Activated gamma-delta T cell (primary cell): Measurements from ENCODE around the gene CGAS.
"Not testable (repeated sequence)": the region's sequence is repeated elsewhere in the genome, so short reads cannot be mapped to it uniquely, and the experiment has no call there.

Experiments used
- DNase-seq: peaks from one replicate; lab custom pipeline; 2025; lab: John Stamatoyannopoulos, UW

Gene CGAS

DNA sequence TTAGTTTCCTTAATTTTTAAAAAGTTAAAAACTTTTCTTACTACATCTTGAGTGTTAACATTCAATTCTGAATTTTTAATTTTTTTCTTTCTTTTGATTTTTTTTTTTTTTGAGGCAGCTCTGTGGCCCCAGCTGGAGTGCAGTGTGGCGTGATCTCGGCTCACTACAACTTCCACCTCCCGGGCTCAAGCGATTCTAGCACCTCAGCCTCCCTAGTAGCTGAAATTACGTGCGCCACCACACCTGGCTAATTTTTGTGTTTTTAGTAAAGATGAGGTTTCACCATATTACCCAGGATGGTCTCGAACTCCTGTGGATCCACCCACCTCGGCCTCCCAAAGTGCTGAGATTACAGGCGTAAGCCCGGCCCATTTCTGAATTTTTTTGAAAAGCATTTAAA is 56.2 kb downstream of the CGAS start:
- no peak for DNase-seq

DNA sequence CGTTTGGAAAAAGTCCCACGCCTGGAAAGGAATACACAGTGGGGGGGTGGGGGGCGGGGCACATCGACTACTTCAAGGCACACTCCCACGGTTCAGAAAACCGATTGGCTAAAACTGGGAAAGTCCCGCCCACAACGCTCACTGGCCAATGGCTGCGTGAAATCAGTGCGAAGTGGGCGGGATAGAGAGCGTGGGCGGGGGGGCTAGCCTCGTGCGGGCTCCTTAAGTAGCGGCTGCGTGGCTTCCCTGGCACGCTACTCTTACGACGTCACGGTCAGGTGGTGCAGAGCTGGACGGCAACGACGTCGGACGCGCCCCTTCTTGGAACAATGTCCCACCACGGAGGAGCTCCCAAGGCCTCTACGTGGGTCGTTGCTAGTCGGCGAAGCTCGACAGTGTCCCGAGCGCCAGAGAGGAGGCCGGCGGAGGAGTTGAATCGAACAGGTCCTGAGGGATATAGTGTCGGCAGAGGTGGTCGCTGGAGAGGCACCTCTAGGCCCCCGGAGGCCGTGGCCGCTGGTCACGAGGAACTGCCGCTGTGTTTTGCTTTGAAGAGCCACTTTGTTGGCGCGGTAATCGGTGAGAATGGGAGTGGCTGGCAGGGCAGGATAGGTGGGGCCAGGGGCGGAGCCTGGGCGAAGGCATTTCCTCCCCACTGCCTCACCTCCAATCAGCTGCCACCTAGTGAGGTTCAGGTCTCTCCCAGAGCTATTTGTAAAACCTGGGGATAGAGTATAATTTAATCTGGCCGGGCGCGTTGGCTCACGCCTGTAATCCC is 57.3 kb downstream of the CGAS start, which contains the start of gene DDX43:
Gene DDX43, plus strand, starts transcription at position 252 of the 778 bp plus-strand sequence. Its CDS starts 78 bp downstream, at position 330.
- DNase-seq, result peak; percentile 9

GRCh38 chr6:73393278-73393677 is 58.8 kb downstream of the CGAS start:
- DNase-seq, result no peak

DNA sequence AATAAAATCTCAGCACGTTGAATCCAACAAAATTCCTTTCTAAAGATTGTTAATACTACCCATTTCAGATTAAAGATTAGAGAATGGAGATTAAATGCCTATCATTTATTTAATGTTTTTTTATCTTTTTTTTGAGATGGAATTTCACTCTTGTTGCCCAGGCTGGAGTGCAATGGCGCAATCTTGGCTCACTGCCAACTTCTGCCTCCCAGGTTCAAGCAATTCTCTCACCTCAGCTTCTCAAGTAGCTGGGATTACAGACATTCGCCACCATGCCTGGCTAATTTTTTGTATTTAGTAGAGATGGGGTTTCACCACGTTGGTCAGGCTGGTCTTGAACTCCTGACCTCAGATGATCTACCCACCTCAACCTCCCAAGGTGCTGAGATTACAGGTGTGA is 59.9 kb downstream of the CGAS start:
- not testable (repeated sequence) for DNase-seq

- no peak for DNase-seq
Observed at GRCh38 chr6:73391675-73392074, 60.4 kb downstream of the CGAS start.

DNA sequence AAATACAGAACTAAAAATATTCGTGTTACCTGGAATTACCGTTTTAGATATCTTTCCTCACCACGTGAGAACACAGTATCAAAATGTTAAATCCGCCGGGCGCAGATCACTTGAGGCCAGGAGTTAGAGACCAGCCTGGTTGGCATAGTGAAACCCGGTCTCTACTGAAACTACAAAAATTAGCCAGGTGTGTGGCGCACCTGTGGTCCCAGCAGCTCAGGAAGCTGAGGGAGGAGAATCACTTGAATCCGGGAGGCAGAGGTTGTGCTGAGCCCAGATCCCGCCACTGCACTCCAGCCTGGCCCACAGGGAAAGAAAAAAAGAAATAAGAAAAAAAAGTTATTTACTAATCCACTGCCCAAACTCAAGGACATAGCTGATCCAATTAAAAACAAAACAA is 62.2 kb downstream of the CGAS start:
- no peak for DNase-seq

DNA sequence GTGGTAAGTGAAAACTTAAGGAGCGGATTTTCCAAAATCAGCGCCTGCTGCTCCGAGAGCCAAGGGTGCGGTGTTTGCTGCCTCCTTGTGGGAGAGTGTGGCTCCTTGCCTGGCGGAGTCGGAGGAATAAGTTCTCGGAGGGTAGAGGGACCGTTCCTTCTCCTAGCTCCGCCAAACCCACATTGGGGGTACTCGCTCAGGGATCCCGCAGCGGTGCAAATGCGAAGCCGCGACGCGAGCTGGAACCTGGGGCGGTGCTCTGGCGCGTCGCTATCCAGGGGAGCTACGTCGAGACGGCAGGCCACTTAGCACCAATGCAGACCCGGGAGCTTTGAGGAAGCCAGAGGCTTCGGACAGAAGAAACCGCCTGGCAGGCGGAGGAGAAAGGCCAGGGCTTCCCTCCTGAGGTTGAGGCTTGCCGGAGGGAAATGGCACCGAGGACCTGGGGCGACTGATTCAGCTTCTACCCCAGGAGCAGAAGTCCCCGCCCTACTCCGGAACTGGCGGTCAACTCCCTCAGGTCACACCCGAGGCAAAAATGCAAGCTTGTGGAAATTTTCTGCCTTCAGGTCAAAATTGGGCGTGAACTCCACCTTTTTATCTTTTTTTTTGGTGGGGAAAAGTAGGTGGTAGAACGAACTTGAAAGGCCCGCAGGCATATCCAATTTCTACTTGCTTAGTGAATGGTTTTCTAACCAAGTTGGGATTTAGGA is 63.1 kb downstream of the CGAS start:
- DNase-seq, result no peak

DNA sequence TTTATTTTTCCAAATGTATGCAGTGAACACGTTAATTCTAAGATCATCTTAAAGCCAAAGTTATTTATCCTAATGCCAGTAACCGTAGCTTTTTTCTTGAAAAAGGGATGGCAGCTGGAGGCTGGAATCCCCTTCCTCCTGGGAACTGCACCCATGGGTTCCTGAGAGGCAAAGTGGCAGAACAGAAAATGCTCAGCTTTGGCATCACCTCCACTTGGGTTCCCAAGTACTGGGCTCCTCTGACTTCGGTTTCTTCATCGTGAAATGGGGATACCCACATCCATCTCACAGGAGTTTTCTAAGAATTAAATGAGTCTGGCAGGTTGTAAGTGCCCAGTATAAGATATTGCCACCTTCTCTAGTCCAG is 63.7 kb downstream of the CGAS start:
- DNase-seq, result no peak

DNA sequence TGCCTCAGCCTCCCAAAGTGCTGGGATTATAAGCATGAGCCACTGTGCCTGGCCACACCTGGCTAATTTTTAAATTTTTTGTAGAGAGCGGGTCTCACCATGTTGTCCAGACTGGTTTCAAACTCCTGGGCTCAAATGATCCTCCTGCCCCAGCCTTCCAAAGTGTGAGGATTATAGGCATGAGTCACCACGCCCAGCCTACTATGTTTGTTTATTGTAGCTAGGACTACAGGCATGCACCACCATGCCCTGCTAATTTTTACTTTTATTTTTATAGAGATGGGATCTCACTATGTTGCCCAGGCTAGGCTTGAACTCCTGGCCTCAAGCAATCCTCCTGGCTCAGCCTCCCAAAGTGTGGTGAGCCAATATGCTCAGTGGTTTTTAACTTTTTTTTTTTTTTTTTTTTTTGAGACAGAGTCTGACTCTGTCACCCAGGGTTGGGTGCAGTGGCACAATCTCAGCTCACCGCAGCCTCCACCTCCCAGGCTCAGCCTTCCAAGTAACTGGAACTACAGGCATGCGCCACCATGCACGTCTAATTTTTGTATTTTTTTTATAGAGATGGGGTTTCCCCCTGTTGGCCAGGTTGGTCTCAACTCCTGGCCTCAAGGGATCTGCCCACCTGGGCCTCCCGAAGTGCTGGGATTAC is 69.5 kb downstream of the CGAS start:
- no peak for DNase-seq

DNA sequence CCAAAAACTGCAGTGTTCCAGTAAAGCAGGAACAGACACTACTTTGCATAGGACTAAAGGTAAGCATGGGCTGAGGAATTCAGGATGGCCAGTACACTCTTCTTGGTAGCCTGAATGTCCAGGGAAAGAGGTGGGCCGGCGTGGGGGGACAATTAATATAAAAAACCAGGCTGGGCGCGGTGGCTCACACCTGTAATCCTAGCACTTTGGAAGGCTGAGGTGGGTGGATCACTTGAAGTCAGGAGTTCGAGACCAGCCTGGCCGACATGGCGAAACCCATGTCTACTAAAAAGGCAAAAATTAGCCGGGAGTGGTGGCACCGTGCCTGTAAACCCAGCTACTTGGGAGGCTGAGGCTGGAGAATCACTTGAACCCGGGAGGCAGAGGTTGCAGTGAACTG is 70.6 kb downstream of the CGAS start:
- not testable (repeated sequence) for DNase-seq

GRCh38 chr6:73377225-73377624 is 74.9 kb downstream of the CGAS start:
- no peak for DNase-seq

- no peak for DNase-seq
Observed at GRCh38 chr6:73375216-73375615, 76.9 kb downstream of the CGAS start.
